Measurements from ENCODE around the gene CLCN6.
A peak's percentile ranks its signal among the peaks of the same experiment; 100 is the strongest.

DNA sequence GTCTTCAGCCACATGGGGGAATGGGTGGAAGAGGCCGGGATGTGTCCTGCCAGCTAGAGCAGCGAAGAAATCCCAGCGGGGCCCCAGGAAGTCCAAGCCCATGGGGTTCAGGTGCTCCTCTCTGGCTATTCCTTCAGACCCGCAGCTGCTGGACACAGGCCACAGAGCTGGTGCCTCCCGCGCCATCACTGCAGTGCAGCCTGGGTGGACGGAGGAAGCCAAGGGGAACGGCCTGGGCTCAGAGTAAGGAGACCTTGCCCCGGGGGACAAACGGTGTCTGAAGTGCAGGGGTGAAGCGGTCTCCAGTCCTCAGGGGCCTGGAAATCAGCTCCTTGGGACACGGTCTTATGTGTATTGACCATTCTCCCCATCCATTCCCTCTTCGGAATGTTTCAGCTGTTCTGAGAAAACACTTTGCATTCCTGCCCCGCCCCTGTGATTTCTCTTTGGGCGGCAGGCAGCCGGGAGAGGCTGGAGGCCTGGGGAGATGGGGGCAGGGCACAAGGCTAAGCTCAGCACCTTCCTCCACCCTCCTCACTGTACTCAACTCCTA is 18.7 kb upstream of the CLCN6 start:
- TF ChIP-seq, protein P1, sequence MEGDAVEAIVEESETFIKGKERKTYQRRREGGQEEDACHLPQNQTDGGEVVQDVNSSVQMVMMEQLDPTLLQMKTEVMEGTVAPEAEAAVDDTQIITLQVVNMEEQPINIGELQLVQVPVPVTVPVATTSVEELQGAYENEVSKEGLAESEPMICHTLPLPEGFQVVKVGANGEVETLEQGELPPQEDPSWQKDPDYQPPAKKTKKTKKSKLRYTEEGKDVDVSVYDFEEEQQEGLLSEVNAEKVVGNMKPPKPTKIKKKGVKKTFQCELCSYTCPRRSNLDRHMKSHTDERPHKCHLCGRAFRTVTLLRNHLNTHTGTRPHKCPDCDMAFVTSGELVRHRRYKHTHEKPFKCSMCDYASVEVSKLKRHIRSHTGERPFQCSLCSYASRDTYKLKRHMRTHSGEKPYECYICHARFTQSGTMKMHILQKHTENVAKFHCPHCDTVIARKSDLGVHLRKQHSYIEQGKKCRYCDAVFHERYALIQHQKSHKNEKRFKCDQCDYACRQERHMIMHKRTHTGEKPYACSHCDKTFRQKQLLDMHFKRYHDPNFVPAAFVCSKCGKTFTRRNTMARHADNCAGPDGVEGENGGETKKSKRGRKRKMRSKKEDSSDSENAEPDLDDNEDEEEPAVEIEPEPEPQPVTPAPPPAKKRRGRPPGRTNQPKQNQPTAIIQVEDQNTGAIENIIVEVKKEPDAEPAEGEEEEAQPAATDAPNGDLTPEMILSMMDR (IDR thresholded peaks at IDR 0.05), result no peak
- TF ChIP-seq POLR2A (IDR thresholded peaks at IDR 0.05) (no peak), EP300 (IDR thresholded peaks at IDR 0.05; ENCODE audit: low read depth) (no peak), POLR2AphosphoS5 (IDR thresholded peaks at IDR 0.05) (peak in 1 of 3 donors; percentile 42)
